GM23338 (cell line): ENCODE measurements around the gene HPD.

Source experiments
- POLR2AphosphoS5 ChIP-seq: IDR thresholded peaks from 2 replicates; pipeline ENCODE4 v1.6.1; 2016; ENCODE audit warnings: antibody characterized with exemption, low read depth
- ZNF462 ChIP-seq: fragments of 250-450 bp; sonication (Bioruptor Pico); IDR thresholded peaks from 2 replicates; pipeline ENCODE4 v1.5.0; 2020; ENCODE audit warnings: mild to moderate bottlenecking, moderate library complexity
- TF ChIP-seq, protein P1 (sequence below), 2 experiments: fragments of 200-600 bp in 1 of 2; sonication (generic) in 1 of 2; conservative IDR thresholded peaks; 2 replicates each; pipeline versions ENCODE4 v1.5.1 to v1.6.1; 2016 to 2017; ENCODE audit warnings: antibody characterized with exemption in 2 of 2, low read depth in 2 of 2, mild to moderate bottlenecking in 2 of 2, moderate library complexity in 1 of 2
- TF ChIP-seq, protein P2 (sequence below): IDR thresholded peaks from one replicate; pipeline ENCODE4 v1.6.1; 2018; ENCODE audit warnings: antibody characterized with exemption; ENCODE audit not compliant: unreplicated experiment

DNA sequence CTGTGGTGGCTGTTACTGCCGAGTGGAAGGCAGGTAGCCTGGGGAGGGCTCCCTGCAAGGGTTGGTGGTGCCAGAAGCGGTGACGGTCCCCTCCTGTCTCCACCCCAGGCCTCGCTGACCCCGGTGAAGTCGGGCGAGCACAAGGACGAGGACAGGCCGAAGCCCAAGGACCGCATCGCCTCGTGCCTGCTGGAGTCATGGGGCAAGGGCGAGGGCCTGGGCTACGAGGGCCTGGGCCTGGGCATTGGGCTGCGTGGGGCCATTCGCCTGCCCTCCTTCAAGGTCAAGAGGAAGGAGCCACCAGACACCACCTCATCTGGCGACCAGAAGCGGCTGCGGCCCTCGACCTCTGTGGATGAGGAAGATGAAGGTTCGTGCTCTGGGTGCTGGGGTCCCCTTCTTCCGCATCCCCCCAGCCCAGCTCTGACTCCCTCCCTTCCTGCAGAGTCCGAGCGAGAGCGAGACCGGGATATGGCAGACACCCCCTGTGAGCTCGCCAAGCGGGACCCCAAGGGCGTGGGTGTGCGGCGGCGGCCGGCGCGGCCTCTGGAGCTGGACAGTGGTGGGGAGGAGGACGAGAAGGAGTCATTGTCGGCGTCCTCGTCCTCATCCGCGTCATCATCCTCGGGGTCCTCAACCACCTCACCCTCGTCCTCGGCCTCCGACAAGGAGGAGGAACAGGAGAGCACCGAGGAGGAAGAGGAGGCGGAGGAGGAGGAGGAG is 41.6 kb downstream of the HPD start:
- TF ChIP-seq, protein P1, sequence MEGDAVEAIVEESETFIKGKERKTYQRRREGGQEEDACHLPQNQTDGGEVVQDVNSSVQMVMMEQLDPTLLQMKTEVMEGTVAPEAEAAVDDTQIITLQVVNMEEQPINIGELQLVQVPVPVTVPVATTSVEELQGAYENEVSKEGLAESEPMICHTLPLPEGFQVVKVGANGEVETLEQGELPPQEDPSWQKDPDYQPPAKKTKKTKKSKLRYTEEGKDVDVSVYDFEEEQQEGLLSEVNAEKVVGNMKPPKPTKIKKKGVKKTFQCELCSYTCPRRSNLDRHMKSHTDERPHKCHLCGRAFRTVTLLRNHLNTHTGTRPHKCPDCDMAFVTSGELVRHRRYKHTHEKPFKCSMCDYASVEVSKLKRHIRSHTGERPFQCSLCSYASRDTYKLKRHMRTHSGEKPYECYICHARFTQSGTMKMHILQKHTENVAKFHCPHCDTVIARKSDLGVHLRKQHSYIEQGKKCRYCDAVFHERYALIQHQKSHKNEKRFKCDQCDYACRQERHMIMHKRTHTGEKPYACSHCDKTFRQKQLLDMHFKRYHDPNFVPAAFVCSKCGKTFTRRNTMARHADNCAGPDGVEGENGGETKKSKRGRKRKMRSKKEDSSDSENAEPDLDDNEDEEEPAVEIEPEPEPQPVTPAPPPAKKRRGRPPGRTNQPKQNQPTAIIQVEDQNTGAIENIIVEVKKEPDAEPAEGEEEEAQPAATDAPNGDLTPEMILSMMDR (conservative IDR thresholded peaks at IDR 0.05; ENCODE audit: low read depth in 2 of 2) = no peak
- no peak for TF ChIP-seq POLR2AphosphoS5
- no peak for TF ChIP-seq ZNF462
- TF ChIP-seq, protein P2, sequence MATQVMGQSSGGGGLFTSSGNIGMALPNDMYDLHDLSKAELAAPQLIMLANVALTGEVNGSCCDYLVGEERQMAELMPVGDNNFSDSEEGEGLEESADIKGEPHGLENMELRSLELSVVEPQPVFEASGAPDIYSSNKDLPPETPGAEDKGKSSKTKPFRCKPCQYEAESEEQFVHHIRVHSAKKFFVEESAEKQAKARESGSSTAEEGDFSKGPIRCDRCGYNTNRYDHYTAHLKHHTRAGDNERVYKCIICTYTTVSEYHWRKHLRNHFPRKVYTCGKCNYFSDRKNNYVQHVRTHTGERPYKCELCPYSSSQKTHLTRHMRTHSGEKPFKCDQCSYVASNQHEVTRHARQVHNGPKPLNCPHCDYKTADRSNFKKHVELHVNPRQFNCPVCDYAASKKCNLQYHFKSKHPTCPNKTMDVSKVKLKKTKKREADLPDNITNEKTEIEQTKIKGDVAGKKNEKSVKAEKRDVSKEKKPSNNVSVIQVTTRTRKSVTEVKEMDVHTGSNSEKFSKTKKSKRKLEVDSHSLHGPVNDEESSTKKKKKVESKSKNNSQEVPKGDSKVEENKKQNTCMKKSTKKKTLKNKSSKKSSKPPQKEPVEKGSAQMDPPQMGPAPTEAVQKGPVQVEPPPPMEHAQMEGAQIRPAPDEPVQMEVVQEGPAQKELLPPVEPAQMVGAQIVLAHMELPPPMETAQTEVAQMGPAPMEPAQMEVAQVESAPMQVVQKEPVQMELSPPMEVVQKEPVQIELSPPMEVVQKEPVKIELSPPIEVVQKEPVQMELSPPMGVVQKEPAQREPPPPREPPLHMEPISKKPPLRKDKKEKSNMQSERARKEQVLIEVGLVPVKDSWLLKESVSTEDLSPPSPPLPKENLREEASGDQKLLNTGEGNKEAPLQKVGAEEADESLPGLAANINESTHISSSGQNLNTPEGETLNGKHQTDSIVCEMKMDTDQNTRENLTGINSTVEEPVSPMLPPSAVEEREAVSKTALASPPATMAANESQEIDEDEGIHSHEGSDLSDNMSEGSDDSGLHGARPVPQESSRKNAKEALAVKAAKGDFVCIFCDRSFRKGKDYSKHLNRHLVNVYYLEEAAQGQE = no peak
